WI38 (cell line): ENCODE results near the gene ELP4.
"Not testable (repeated sequence)": the region's sequence is repeated elsewhere in the genome, so short reads cannot be mapped to it uniquely, and the experiment has no call there.

Experiments
- H3K4me3 ChIP-seq: 2 replicates; pipeline ENCODE4 v1.5.1; 2011; ENCODE audit warnings: low read depth, mild to moderate bottlenecking, control low read depth, low read length
- TF ChIP-seq, protein P1 (sequence below): IDR thresholded peaks from 2 replicates; pipeline ENCODE4 v1.5.1; 2012; ENCODE audit warnings: low read depth, mild to moderate bottlenecking, control low read depth, low read length

ELP4 gene

DNA sequence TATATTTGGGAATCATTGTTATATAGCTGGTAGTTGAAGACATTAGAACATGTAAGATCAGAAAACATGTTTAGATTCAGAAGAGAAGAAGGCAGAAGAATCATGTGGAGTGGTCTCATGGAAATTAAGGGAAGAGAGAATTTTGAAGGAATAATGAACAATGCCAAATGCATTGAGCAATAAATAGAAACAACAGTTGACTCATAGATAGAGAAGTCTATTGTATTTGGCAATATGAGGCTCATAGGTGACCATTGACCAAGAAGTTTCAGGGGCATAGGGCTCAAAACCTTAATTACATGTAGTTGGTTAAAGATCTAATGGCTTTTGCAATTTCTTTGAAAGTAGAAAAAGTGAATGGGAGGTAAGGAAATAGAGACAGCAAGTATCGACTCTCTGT lies 177.7 kb downstream of the ELP4 start:
- no peak overlapping the region for H3K4me3 ChIP-seq
- TF ChIP-seq, protein P1, sequence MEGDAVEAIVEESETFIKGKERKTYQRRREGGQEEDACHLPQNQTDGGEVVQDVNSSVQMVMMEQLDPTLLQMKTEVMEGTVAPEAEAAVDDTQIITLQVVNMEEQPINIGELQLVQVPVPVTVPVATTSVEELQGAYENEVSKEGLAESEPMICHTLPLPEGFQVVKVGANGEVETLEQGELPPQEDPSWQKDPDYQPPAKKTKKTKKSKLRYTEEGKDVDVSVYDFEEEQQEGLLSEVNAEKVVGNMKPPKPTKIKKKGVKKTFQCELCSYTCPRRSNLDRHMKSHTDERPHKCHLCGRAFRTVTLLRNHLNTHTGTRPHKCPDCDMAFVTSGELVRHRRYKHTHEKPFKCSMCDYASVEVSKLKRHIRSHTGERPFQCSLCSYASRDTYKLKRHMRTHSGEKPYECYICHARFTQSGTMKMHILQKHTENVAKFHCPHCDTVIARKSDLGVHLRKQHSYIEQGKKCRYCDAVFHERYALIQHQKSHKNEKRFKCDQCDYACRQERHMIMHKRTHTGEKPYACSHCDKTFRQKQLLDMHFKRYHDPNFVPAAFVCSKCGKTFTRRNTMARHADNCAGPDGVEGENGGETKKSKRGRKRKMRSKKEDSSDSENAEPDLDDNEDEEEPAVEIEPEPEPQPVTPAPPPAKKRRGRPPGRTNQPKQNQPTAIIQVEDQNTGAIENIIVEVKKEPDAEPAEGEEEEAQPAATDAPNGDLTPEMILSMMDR = no peak

GRCh38 chr11:31687861-31688260 lies 178.3 kb downstream of the ELP4 start:
- H3K4me3 ChIP-seq = no peak overlapping the region
- TF ChIP-seq, protein P1 = no peak

GRCh38 chr11:31689559-31689958 lies 180.0 kb downstream of the ELP4 start:
- TF ChIP-seq, protein P1 = no peak

DNA sequence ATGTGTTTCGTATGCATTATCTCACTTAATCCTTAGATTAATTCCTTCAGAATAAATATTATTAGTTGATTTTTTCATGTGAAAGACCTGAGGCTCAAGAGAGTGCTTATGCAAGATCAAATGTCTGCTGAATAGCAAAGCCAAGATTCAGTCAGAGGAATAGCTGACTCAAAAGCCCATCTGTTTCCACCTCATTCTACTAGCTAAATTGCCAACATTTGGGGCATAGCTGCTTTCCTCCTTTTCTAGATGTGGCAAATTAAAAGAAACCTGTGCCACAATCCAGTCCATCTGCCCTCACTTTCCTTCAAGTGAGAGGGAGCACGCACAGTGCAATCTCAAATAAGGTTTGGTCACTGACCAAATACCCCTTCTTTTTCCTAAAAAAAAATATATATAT lies 180.5 kb downstream of the ELP4 start:
- TF ChIP-seq, protein P1 = no peak
- H3K4me3 ChIP-seq = no peak overlapping the region

More at GRCh38 chr11:31689559-31689958, 180.0 kb downstream of the ELP4 start:
- no peak overlapping the region for H3K4me3 ChIP-seq

GRCh38 chr11:31690516-31690915 lies 180.9 kb downstream of the ELP4 start:
- TF ChIP-seq, protein P1 = no peak
- H3K4me3 ChIP-seq = no peak overlapping the region

- TF ChIP-seq, protein P1 = no peak
- no peak overlapping the region for H3K4me3 ChIP-seq
Measured at GRCh38 chr11:31692466-31692865, 182.9 kb downstream of the ELP4 start.

DNA sequence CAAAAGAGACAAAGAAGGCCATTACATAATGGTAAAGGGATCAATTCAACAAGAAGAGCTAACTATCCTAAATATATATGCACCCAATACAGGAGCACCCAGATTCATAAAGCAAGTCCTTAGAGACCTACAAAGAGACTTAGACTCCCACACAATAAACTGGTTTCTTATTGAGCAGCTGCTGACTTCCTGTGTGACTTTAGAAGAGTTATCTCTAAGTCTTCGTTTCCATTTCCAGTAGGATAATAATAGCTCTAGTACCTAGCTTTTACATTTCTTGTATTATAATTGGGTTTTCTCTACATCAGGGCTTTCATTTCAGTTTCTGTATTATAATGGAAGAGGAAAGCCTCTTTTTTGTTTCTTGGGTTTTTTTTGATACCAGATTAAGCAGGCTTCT lies 187.5 kb downstream of the ELP4 start:
- H3K4me3 ChIP-seq = not testable (repeated sequence)

DNA sequence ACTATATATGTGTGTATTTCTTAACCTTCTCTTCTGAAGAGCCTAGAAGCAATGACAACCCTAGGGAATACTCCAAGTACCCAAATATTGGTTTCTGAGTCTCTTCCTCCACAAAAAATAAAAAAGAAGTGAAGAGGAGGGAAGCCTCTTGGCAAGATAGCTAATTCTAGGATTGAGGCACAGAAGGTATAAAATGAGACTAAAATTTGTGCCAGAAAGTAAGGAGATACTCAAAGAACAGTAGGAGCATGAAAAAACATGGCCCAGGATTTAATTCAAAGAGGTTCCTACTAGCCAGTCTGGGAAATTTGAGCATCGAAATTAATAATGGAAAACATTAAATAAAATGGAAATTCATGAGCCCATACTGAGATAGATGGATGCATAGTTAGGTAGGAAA lies 189.5 kb downstream of the ELP4 start:
- TF ChIP-seq, protein P1 = no peak
- no peak overlapping the region for H3K4me3 ChIP-seq
